ENCODE measurements around the gene MARCHF3.

- TF ChIP-seq POLR2AphosphoS5 (IDR thresholded peaks at IDR 0.05; ENCODE audit: low read depth, low read length), result no peak
- TF ChIP-seq POLR2A (IDR thresholded peaks at IDR 0.05; ENCODE audit: low read depth, low read length), result no peak
These were observed 10.6 kb upstream of the MARCHF3 start for GRCh38 chr5:127040796-127041520.

Measured in GM12892 (cell line).